HG03460 (cell line): ENCODE results near the gene PBLD.

Source experiments
- ATAC-seq: cut with Tn5 transposase; IDR thresholded peaks from one replicate; pipeline ENCODE4 v1.9.1; 2021; ENCODE audit not compliant: unreplicated experiment

PBLD gene

GRCh38 chr10:68238371-68238770 lies 94.4 kb downstream of the PBLD start:
- no peak for ATAC-seq

- ATAC-seq, result no peak
Measured at GRCh38 chr10:68237173-68237572, 95.6 kb downstream of the PBLD start.

DNA sequence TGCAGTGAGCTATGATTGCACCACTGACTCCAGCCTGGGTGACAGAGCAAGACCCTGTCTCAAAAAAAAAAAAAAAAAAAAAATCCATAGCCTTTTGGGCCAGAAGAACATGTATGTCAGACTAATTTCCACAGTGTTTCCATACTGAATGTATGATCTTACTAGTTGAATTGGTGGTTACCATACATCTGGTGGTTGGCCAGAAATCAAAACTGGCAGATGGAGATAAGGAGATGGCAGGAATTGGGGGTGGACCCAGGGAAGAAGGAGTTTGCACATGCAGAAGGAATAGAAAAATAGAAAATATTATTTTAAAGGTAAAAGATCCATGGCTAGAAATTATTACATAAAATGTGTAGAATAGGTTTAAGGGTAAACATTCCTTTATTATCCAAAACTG lies 97.1 kb downstream of the PBLD start:
- no peak for ATAC-seq

DNA sequence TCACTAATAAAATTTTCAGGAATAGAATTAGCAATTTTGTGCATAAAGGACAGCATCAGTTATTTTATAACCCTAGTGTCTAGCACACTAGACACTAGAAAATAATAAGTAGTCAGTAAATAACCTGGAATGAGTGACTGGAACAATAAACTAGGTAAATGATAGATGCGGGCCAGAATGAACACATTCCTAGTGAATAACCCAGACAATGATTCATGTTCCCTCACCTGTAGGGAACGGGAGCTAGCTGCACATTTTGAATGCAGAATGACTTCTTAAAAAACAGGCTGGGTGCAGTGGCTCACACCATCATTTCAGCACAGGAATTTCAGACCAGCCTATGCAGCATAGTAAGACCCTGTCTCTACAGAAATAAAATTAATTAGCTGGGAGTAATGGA lies 97.6 kb downstream of the PBLD start:
- no peak for ATAC-seq

GRCh38 chr10:68233046-68233445 lies 99.7 kb downstream of the PBLD start:
- ATAC-seq, result no peak
